Uterus (tissue), 4 donors: ENCODE results near the gene CTRB1. TPM values are rescaled to one million over a fixed set of nuclear protein-coding genes. Genes with fewer than 3 reads are reported as not detected.

Experiments
- DNase-seq, 2 donors: peaks; one replicate each; pipeline ENCODE4 v3.0.0-alpha.2; 2019 to 2020
- H3K27ac ChIP-seq, 2 donors: fragments of 200-600 bp; sonication (generic); 1 replicate in 1 of 2; 2 replicates in 1 of 2; pipeline ENCODE4 v1.5.1; 2016 to 2018
- H3K27me3 ChIP-seq, 2 donors: fragments of 200-600 bp; sonication (generic); one replicate each; pipeline ENCODE4 v1.5.1; 2018 to 2019; ENCODE audit warnings: control low read depth in 1 of 2
- H3K36me3 ChIP-seq, 2 donors: fragments of 200-600 bp; sonication (generic); one replicate each; pipeline ENCODE4 v1.5.1; 2019; ENCODE audit warnings: control low read depth in 1 of 2
- H3K4me1 ChIP-seq, 2 donors: fragments of 200-600 bp; sonication (generic); one replicate each; pipeline ENCODE4 v1.5.1; 2018 to 2019; ENCODE audit warnings: control low read depth in 1 of 2
- H3K4me3 ChIP-seq, 2 donors: fragments of 200-600 bp; sonication (generic); 1 replicate in 1 of 2; 2 replicates in 1 of 2; pipeline ENCODE4 v1.5.1; 2018 to 2019; ENCODE audit warnings: mild to moderate bottlenecking in 1 of 2
- H3K9me3 ChIP-seq, 2 donors: fragments of 200-600 bp; sonication (generic); one replicate each; pipeline ENCODE4 v1.5.1; 2019; ENCODE audit warnings: control low read depth in 1 of 2
- CTCF ChIP-seq, 4 experiments: fragments of 200-600 bp in 2 of 4; fragments of 450-650 bp in 2 of 4; sonication (generic) in 2 of 4; IDR thresholded peaks; one replicate each; pipeline ENCODE4 v1.5.1; 2016 to 2019; ENCODE audit warnings: antibody characterized with exemption in 4 of 4, mild to moderate bottlenecking in 2 of 4, moderate library complexity in 1 of 4
- POLR2A ChIP-seq, 2 donors: fragments of 450-650 bp; IDR thresholded peaks; one replicate each; pipeline ENCODE4 v1.6.1; 2016; ENCODE audit warnings: antibody characterized with exemption in 2 of 2, mild to moderate bottlenecking in 1 of 2, moderate library complexity in 1 of 2
- intact Hi-C: fragments of 100-400 bp; cut with DNase I; formaldehyde crosslinking; loops from one replicate; pipeline ENCODE4 v1.15.1; 2023; ENCODE audit warnings: low total_unique reads
- total RNA-seq, 4 donors: library from RNA; depleted of rRNA in 3 of 4; stranded (reverse); fragments of >200 nt in 3 of 4; gene quantifications; one replicate each; pipeline versions ENCODE4 v1.1.0 to v1.2.4, GENCODE V29; 2014 to 2023
- donor health status: DM: yes; HTN: yes; CAD: no.

Gene CTRB1
- total RNA-seq, 4 donors from 2014 or later: not detected

DNA sequence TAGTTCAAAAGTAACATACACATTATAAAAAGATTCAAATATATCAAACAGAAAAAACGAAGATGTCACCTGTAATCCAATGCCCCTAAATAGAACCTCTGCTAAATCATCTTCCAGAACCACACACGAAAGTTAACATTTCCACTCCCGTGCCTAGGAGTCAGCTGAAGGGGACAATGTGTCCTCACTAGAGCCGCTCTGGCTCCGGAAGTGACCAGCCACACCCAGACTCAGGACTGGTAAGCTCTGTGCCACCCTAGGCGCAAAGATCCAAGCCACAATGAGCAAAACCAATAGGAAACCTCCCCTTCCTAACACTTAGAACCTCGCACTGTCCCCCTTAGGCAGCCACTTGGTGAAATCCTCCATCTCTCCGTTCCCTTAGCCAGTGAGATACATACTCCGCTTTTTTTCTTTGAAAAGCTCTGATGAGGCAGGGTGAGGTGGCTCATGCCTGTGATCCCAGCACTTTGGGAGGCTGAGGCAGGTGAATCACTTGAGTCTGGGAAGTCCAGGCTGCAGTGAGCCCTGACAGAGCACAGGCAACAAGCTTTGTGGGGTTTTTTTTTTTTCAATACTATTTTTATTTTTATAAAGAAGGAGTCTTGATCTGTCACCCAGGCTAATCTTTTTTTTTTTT, 11.8 kb downstream of the CTRB1 start:
- Histone ChIP-seq H3K9me3 (no peaks in the 10 kb centered on the region), H3K27ac (no peak overlapping the region), H3K4me1 (peaks cover 5 to 10% of the 10 kb centered on the region in 2 donors), H3K36me3 (no peaks in the 10 kb centered on the region), H3K27me3 (no peaks in the 10 kb centered on the region), H3K4me3 (no peak overlapping the region)
- TF ChIP-seq POLR2A (IDR thresholded peaks at IDR 0.05): no peak
- TF ChIP-seq CTCF (IDR thresholded peaks at IDR 0.05): no peak
- intact Hi-C loops: no loop called here
- DNase-seq: no peak

GRCh38 chr16:75231570-75231969, 12.8 kb downstream of the CTRB1 start:
- intact Hi-C loops: no loop called here
- no peaks in the 10 kb centered on the region for H3K9me3 ChIP-seq
- DNase-seq: no peak
- no peak overlapping the region for H3K27ac ChIP-seq
- peaks cover 5 to 10% of the 10 kb centered on the region in 2 donors for H3K4me1 ChIP-seq
- no peaks in the 10 kb centered on the region for H3K36me3 ChIP-seq
- no peaks in the 10 kb centered on the region for H3K27me3 ChIP-seq
- no peak for TF ChIP-seq CTCF (IDR thresholded peaks at IDR 0.05)
- TF ChIP-seq POLR2A (IDR thresholded peaks at IDR 0.05): no peak
- no peak overlapping the region for H3K4me3 ChIP-seq

- DNase-seq: peak in 1 of 2 donors; percentile 12
- no peak for TF ChIP-seq CTCF (IDR thresholded peaks at IDR 0.05)
- no peak overlapping the region for H3K4me3 ChIP-seq
- no peaks in the 10 kb centered on the region for H3K9me3 ChIP-seq
- intact Hi-C loops: no loop called here
- H3K4me1 ChIP-seq: peaks cover 12 to 28% of the 10 kb centered on the region in 2 donors
- no peaks in the 10 kb centered on the region for H3K36me3 ChIP-seq
- H3K27ac ChIP-seq: peak overlapping the region; percentile 68 to 77
- no peaks in the 10 kb centered on the region for H3K27me3 ChIP-seq
These were observed 14.8 kb downstream of the CTRB1 start for GRCh38 chr16:75233611-75233938.

GRCh38 chr16:75234856-75235696, 16.3 kb downstream of the CTRB1 start:
- intact Hi-C loops: loop anchor here (5.0 kb wide), 1 partner anchor 152 kb away; no protein-coding TSS in a partner anchor
- Histone ChIP-seq H3K4me1 (peaks cover 12 to 38% of the 10 kb centered on the region in 2 donors), H3K4me3 (no peak overlapping the region), H3K27me3 (no peaks in the 10 kb centered on the region), H3K27ac (peak overlapping the region; percentile 68 to 77), H3K9me3 (no peaks in the 10 kb centered on the region), H3K36me3 (no peaks in the 10 kb centered on the region)
- TF ChIP-seq POLR2A (IDR thresholded peaks at IDR 0.05): no peak
- TF ChIP-seq CTCF (IDR thresholded peaks at IDR 0.05): no peak
- DNase-seq: peak; percentile 19 to 31

- Histone ChIP-seq H3K4me3 (no peak overlapping the region), H3K9me3 (no peaks in the 10 kb centered on the region), H3K4me1 (peaks cover 12 to 41% of the 10 kb centered on the region in 2 donors), H3K36me3 (no peaks in the 10 kb centered on the region), H3K27me3 (no peaks in the 10 kb centered on the region), H3K27ac (no peak overlapping the region)
- TF ChIP-seq POLR2A (IDR thresholded peaks at IDR 0.05) (no peak), CTCF (IDR thresholded peaks at IDR 0.05) (no peak)
- intact Hi-C loops: loop anchor here (5.0 kb wide), 1 partner anchor 152 kb away; no protein-coding TSS in a partner anchor
- peak; percentile 18 to 29 for DNase-seq
These were observed 17.0 kb downstream of the CTRB1 start for GRCh38 chr16:75235721-75236193.
